ENCODE results near the gene TRAF2.
A peak's percentile ranks its signal among the peaks of the same experiment; 100 is the strongest.

Gene TRAF2

GRCh38 chr9:136844761-136845464 is 41.4 kb upstream of the TRAF2 start:
- Mint-ChIP-seq H3K9me3 (no peaks in the 10 kb centered on the region), H3K36me3 (ENCODE audit: low read depth) (no peaks in the 10 kb centered on the region)

GRCh38 chr9:136845465-136846260 is 40.7 kb upstream of the TRAF2 start:
- Mint-ChIP-seq H3K36me3 (ENCODE audit: low read depth) (no peaks in the 10 kb centered on the region), H3K27me3 (ENCODE audit: low read depth) (no peaks in the 10 kb centered on the region)

More at GRCh38 chr9:136844761-136845464, 41.4 kb upstream of the TRAF2 start:
- H3K4me1 Mint-ChIP-seq: peaks cover 22% of the 10 kb centered on the region
- no peaks in the 10 kb centered on the region for H3K27me3 Mint-ChIP-seq (ENCODE audit: low read depth)
- no peak overlapping the region for H3K27ac Mint-ChIP-seq
- TF ChIP-seq CTCF (IDR thresholded peaks at IDR 0.05; ENCODE audit: unreplicated experiment in 3 of 3): no peak
- no peak overlapping the region for H3K4me3 Mint-ChIP-seq

GRCh38 chr9:136846376-136847087 is 39.8 kb upstream of the TRAF2 start:
- Mint-ChIP-seq H3K27me3 (ENCODE audit: low read depth) (no peaks in the 10 kb centered on the region), H3K36me3 (ENCODE audit: low read depth) (no peaks in the 10 kb centered on the region), H3K27ac (peak overlapping the region in 2 of 3 experiments; percentile 97), H3K4me3 (no peak overlapping the region), H3K9me3 (no peaks in the 10 kb centered on the region), H3K4me1 (peaks cover 7% of the 10 kb centered on the region)
- TF ChIP-seq CTCF (IDR thresholded peaks at IDR 0.05; ENCODE audit: unreplicated experiment in 3 of 3): no peak

More at GRCh38 chr9:136845465-136846260, 40.7 kb upstream of the TRAF2 start:
- TF ChIP-seq CTCF (IDR thresholded peaks at IDR 0.05; ENCODE audit: unreplicated experiment in 3 of 3): no peak
- Mint-ChIP-seq H3K27ac (no peak overlapping the region), H3K4me3 (no peak overlapping the region), H3K9me3 (no peaks in the 10 kb centered on the region), H3K4me1 (peaks cover 15% of the 10 kb centered on the region)

GRCh38 chr9:136847088-136847825 is 39.1 kb upstream of the TRAF2 start:
- no peaks in the 10 kb centered on the region for H3K27me3 Mint-ChIP-seq (ENCODE audit: low read depth)
- peak overlapping the region; percentile 94 to 97 (median 97) for H3K27ac Mint-ChIP-seq
- H3K9me3 Mint-ChIP-seq: no peaks in the 10 kb centered on the region
- H3K4me3 Mint-ChIP-seq: peak overlapping the region; percentile 95 to 97 (median 96)
- no peaks in the 10 kb centered on the region for H3K36me3 Mint-ChIP-seq (ENCODE audit: low read depth)
- no peak for TF ChIP-seq CTCF (IDR thresholded peaks at IDR 0.05; ENCODE audit: unreplicated experiment in 3 of 3)
- H3K4me1 Mint-ChIP-seq: peaks cover under 1% of the 10 kb centered on the region

- H3K27ac Mint-ChIP-seq: peak overlapping the region; percentile 94 to 97 (median 97)
These were observed 38.4 kb upstream of the TRAF2 start for GRCh38 chr9:136847826-136848392.

More at GRCh38 chr9:136847826-136848392, 38.4 kb upstream of the TRAF2 start:
- H3K27me3 Mint-ChIP-seq (ENCODE audit: low read depth): no peaks in the 10 kb centered on the region
- no peak for TF ChIP-seq CTCF (IDR thresholded peaks at IDR 0.05; ENCODE audit: unreplicated experiment in 3 of 3)
- no peaks in the 10 kb centered on the region for H3K36me3 Mint-ChIP-seq (ENCODE audit: low read depth)
- no peaks in the 10 kb centered on the region for H3K9me3 Mint-ChIP-seq
- H3K4me3 Mint-ChIP-seq: peak overlapping the region; percentile 95 to 97 (median 96)
- no peaks in the 10 kb centered on the region for H3K4me1 Mint-ChIP-seq
